GM12873 (cell line): Measurements from ENCODE around the gene RAD51B.

Experiments
- CTCF ChIP-seq: IDR thresholded peaks from 2 replicates; pipeline ENCODE4 v1.5.1; 2012; ENCODE audit warnings: low read depth, mild to moderate bottlenecking, moderate library complexity, low read length, control low read depth; ENCODE audit not compliant: insufficient read depth; ENCODE audit errors: missing control alignments

The RAD51B gene

DNA sequence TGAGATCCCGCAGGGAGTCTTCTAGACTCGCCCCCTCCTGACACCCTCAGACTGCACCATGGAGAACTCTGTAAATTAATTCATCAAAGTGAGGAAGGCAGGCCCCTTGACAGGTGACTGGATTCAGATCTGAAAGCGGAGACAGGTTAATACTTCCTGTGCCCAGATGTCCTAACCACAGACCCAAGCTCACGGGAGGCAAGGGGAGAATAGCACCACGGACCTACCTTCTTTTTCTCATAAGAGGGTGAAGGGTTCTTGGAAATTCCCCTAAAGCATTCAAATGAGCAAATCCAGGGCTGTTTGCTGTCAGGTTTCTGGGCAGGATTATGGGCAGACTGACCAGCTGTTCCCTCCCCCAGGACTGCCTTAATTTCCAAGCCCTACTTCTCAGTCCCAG, 803.3 kb downstream of the RAD51B start:
- TF ChIP-seq CTCF: no peak

DNA sequence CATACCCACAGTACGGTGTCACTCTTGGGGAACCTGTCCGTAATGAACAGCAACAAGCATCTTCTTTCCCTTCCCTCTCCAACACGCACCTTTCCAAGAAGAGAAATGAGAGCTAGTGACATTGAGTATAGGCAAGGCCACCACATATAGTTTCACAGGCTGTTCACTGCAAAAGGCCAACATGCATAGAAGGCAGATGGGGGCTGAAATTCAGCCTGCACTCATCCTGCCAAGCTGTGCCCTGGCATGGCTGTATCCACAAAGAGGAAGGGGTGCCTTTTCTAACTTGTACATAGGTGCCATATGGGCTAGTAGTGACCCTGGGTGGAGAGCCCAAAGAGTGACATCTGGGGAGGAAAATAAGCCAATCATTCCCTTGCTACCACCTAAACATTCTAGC, 803.7 kb downstream of the RAD51B start:
- TF ChIP-seq CTCF: no peak

DNA sequence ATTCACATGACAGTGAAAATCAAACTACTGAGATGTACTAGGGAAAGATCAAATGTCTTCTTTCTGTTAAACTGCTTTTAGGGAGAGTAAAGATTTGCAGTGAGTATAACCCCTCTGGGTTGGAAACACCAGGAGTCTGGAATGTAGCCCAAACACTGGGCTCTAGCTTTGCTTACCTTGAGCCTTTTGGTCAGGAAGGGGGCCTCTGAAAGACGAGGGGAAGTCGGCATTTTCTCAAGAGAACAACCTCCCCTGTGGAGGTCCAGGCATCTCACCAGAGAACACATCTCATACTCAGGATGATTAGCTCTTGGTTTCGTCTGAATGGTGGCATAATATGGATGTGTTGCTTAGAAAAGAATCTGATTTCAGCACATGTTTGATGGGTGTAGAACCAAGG, 804.2 kb downstream of the RAD51B start:
- no peak for TF ChIP-seq CTCF

DNA sequence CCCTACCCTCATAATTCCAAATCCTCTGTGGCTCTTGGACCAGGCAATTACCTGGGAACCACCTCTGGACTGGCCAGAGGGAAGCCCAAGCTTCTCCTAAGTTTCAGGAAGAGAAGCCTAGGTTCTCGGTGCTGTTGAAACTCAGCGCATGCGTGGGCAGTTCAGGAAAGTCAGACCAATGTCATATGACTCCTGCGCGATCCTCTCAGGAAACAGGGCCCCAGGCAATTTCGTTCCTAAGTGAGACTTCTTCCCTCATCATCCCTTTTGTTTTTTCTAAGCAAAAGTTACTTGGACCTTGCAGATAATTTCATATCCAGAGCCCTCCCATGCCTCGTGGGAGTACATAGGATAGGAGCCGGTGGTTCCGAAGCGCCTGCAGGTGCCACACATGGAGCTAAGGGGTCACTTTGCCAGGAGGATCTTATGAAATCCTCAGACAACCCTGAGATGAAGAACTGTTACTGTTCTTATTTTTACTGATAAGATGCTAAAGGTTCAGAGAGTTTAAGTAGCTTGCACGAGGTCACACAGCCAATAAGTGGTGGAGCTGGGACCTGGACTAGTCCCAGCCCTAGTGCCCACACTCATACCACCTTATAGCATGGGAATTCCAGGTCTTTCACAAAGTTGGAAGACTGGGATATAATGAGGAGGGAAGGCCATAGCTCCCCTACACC, 805.1 kb downstream of the RAD51B start:
- TF ChIP-seq CTCF: no peak

DNA sequence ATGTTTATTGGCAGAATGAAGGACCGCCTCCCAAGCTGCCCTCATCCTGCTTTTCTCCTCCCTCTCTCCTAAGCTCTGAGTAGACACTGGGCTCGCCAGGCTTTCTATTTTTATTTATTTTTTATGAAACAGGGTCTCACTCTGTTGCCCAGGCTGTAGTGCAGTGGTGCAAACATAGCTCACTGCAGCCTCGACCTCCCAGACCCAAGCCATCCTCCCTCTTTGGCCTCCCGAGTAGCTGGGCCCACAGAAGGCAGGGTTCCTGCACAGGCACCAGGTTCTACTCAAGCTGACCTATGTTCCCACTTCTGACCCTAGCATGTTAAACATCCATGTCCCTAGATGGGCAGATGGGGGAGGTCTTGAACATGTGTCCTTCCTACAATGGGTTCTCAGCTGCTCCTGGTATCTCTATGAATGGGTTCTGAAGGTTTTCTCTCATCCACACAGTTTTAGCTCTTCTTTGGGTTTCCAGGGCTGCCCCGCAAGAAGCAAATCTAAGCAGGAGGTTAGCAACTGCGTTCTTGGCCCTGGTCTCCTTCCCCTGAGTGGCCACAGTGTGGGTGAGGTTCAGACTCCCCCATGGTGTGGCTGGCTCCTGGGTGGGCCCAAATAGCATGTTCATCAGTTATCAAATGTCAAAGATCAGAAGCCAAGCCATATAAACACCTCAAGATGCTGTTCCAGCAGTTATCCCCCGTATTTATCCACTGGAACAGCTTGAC, 805.9 kb downstream of the RAD51B start:
- no peak for TF ChIP-seq CTCF

GRCh38 chr14:68626386-68626785, 806.8 kb downstream of the RAD51B start:
- TF ChIP-seq CTCF: no peak

DNA sequence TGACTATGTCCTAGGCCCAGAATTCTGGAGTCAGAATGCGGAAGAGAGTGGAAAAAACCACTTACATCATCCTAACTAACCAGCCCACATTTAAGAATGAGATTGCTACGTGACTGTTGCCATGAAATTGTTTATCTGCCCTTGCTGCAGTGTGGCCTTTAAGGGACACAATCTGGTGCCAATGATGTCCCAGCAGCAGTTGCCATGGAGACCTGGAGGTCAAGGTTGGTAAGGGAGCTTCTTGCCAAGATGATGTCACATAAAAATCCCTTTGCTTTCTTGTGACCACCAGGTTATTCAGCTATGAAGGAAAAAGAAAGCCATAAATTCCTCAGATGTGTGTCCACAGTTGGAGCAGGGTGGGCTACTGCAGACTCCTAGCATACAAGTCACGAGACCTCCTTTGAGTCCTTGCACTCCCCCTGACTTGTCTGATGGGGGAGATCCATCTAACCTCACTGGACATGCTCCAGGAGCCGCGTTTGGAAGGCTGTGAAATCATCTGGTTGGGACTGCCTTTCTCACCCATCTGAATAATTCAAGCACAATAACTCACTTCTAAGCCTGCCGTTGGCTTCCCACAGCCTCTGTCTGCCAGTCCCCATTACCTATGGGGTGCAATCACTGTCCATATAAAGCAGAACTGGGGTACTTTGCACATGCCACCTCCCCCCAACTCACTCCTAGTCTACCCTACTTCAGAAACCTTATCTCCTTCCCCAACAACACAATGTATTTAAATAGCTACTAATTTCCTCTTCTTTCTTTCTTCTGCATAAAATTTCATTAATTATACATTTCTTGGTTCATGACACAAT, 807.7 kb downstream of the RAD51B start:
- no peak for TF ChIP-seq CTCF
